Stomach (tissue), 9 donors: ENCODE measurements around the gene FUT8. TPM values are rescaled to one million over a fixed set of nuclear protein-coding genes. Genes with fewer than 3 reads are reported as not detected.
"Not testable (repeated sequence)": the region's sequence is repeated elsewhere in the genome, so short reads cannot be mapped to it uniquely, and the experiment has no call there.

ENCODE experiments used
- DNase-seq, 2 donors: peaks; one replicate each; pipeline versions ENCODE4 v3.0.0 to v3.0.0-alpha.2; 2013 to 2019
- H3K27ac ChIP-seq, 5 donors: fragments of 200-600 bp in 4 of 5; sonication (generic) in 4 of 5; one replicate each; pipeline ENCODE4 v1.5.1; 2013 to 2019; ENCODE audit warnings: mild to moderate bottlenecking in 1 of 5, moderate library complexity in 1 of 5
- H3K27me3 ChIP-seq, 3 donors: fragments of 200-600 bp; sonication (generic); one replicate each; pipeline ENCODE4 v1.5.1; 2017 to 2019; ENCODE audit warnings: mixed run types in 1 of 3
- H3K36me3 ChIP-seq, 4 donors: fragments of 200-600 bp; sonication (generic); 1 replicate in 3 of 4; 2 replicates in 1 of 4; pipeline ENCODE4 v1.5.1; 2016 to 2019
- H3K4me1 ChIP-seq, 4 donors: fragments of 200-600 bp; sonication (generic); one replicate each; pipeline ENCODE4 v1.5.1; 2016 to 2019
- H3K4me3 ChIP-seq, 4 donors: fragments of 200-600 bp; sonication (generic) in 3 of 4; one replicate each; pipeline ENCODE4 v1.5.1; 2016 to 2019; ENCODE audit warnings: mild to moderate bottlenecking in 1 of 4
- H3K9me3 ChIP-seq, 4 donors: fragments of 200-600 bp; sonication (generic); one replicate each; pipeline ENCODE4 v1.5.1; 2016 to 2019
- CTCF ChIP-seq, 7 experiments: fragments of 450-650 bp in 4 of 7; fragments of 200-600 bp in 3 of 7; sonication (generic) in 3 of 7; IDR thresholded peaks; one replicate each; pipeline ENCODE4 v1.5.1; 2016 to 2019; ENCODE audit warnings: antibody characterized with exemption in 7 of 7, control low read depth in 2 of 7, mild to moderate bottlenecking in 1 of 7
- EP300 ChIP-seq: sonication (generic); formaldehyde crosslinking; IDR thresholded peaks from one replicate; pipeline ENCODE4 v1.6.1; 2017; ENCODE audit warnings: antibody characterized with exemption
- POLR2A ChIP-seq, 4 donors: fragments of 450-650 bp; IDR thresholded peaks; one replicate each; pipeline ENCODE4 v1.6.1; 2016; ENCODE audit warnings: antibody characterized with exemption in 4 of 4, control low read depth in 2 of 4, mild to moderate bottlenecking in 1 of 4, moderate library complexity in 1 of 4
- POLR2AphosphoS5 ChIP-seq, 3 donors: sonication (generic); formaldehyde crosslinking; IDR thresholded peaks; one replicate each; pipeline ENCODE4 v1.6.1; 2016; ENCODE audit warnings: antibody characterized with exemption in 3 of 3
- WGBS, 5 donors: extraction: QIAGEN DNeasy Blood & Tissue Kit in 3 of 5; methylation state at CpG; one replicate each; pipeline versions ENCODE4 v1.1.5 to v1.1.7; 2013 to 2018; 5-methylcytosine and 5-hydroxymethylcytosine counted together
- intact Hi-C: fragments of 100-400 bp; cut with DNase I; formaldehyde crosslinking; loops from one replicate; pipeline ENCODE4 v1.15.1; 2023; ENCODE audit warnings: low total_unique reads
- polyA plus RNA-seq, 3 donors: library from polyadenylated mRNA; stranded (reverse); fragments of 200-250 nt; gene quantifications; one replicate each; pipeline ENCODE4 v1.2.3, GENCODE V29; 2013
- total RNA-seq, 5 donors: library from RNA; depleted of rRNA; stranded (reverse); fragments of >200 nt; gene quantifications; one replicate each; pipeline versions ENCODE4 v1.1.0 to v1.2.3, GENCODE V29; 2014 to 2016
- donor health status: healthy with polysubstance abuse.
- donor health status: Bipolar disorder and iron deficiency.
- donor health status: healthy.

FUT8 gene
- total and polyA plus RNA-seq, 8 donors = 17.4 to 175 (median 36.7) TPM

- intact Hi-C loops = no loop called here
- Histone ChIP-seq H3K36me3 (peaks cover 0 to 9% (median 6%) of the 10 kb centered on the region in 4 donors), H3K27ac (peak overlapping the region in 1 of 5 donors; percentile 9), H3K9me3 (peaks cover 0 to 18% (median 9%) of the 10 kb centered on the region in 4 donors), H3K27me3 (no peaks in the 10 kb centered on the region), H3K4me1 (peaks cover 0 to 16% (median 7%) of the 10 kb centered on the region in 4 donors), H3K4me3 (no peak overlapping the region)
- TF ChIP-seq EP300 = no peak
- TF ChIP-seq POLR2AphosphoS5 (IDR thresholded peaks at IDR 0.05) = peak in 1 of 3 donors; percentile 19
- peak; percentile 12 to 42 for DNase-seq
- 23 to 49% (median 42%) methylated on average over 6 of the region's 6 CpGs for WGBS, 5 donors
Observed at GRCh38 chr14:65709576-65709975, 297.0 kb downstream of the FUT8 start.

GRCh38 chr14:65716813-65717212 is 304.3 kb downstream of the FUT8 start:
- H3K4me3 ChIP-seq, H3K27me3 ChIP-seq, DNase-seq, intact Hi-C loops, H3K4me1 ChIP-seq, H3K27ac ChIP-seq: not testable (repeated sequence)
- H3K36me3 ChIP-seq = peaks cover 0 to 15% (median 4%) of the 10 kb centered on the region in 4 donors
- WGBS, 5 donors = 92 to 99% (median 98%) methylated on average over 21 to 35 of the region's 35 CpGs
- H3K9me3 ChIP-seq = peaks cover 0 to 24% (median 12%) of the 10 kb centered on the region in 4 donors

GRCh38 chr14:65717384-65717915 is 304.9 kb downstream of the FUT8 start:
- H3K27ac ChIP-seq, H3K4me3 ChIP-seq, H3K27me3 ChIP-seq, intact Hi-C loops, H3K4me1 ChIP-seq, DNase-seq: not testable (repeated sequence)
- H3K36me3 ChIP-seq = peaks cover 0 to 21% (median 10%) of the 10 kb centered on the region in 4 donors
- H3K9me3 ChIP-seq = peaks cover 0 to 24% (median 12%) of the 10 kb centered on the region in 4 donors
- 93 to 99% (median 97%) methylated on average over 15 to 29 of the region's 29 CpGs for WGBS, 5 donors

- 95 to 100% (median 97%) methylated on average over 1 of the region's 1 CpG for WGBS, 5 donors
- Histone ChIP-seq H3K36me3 (peaks cover 0 to 32% (median 22%) of the 10 kb centered on the region in 4 donors), H3K27ac (no peak overlapping the region), H3K4me1 (no peaks in the 10 kb centered on the region), H3K4me3 (no peak overlapping the region), H3K27me3 (no peaks in the 10 kb centered on the region), H3K9me3 (peaks cover 0 to 24% (median 11%) of the 10 kb centered on the region in 4 donors)
- TF ChIP-seq POLR2A (IDR thresholded peaks at IDR 0.05) (no peak), POLR2AphosphoS5 (IDR thresholded peaks at IDR 0.05) (no peak), EP300 (no peak)
- no peak for DNase-seq
- intact Hi-C loops = no loop called here
Observed at GRCh38 chr14:65718629-65719028, 306.1 kb downstream of the FUT8 start.

GRCh38 chr14:65720171-65720570 is 307.6 kb downstream of the FUT8 start:
- no peak for DNase-seq
- Histone ChIP-seq H3K9me3 (peaks cover 0 to 14% (median 7%) of the 10 kb centered on the region in 4 donors), H3K4me3 (no peak overlapping the region), H3K27ac (no peak overlapping the region), H3K4me1 (no peaks in the 10 kb centered on the region), H3K27me3 (no peaks in the 10 kb centered on the region), H3K36me3 (peaks cover 0 to 42% (median 36%) of the 10 kb centered on the region in 4 donors)
- intact Hi-C loops = no loop called here
- TF ChIP-seq EP300 = no peak
- TF ChIP-seq POLR2AphosphoS5 (IDR thresholded peaks at IDR 0.05) = no peak
- TF ChIP-seq POLR2A (IDR thresholded peaks at IDR 0.05) = no peak
- no peak for TF ChIP-seq CTCF (IDR thresholded peaks at IDR 0.05)
- WGBS, 5 donors = 95 to 100% (median 100%) methylated on average over 1 of the region's 1 CpG

GRCh38 chr14:65720743-65721142 is 308.2 kb downstream of the FUT8 start:
- intact Hi-C loops = no loop called here
- TF ChIP-seq POLR2AphosphoS5 (IDR thresholded peaks at IDR 0.05) (no peak), POLR2A (IDR thresholded peaks at IDR 0.05) (no peak), EP300 (no peak), CTCF (IDR thresholded peaks at IDR 0.05) (no peak)
- no peak overlapping the region for H3K27ac ChIP-seq
- H3K4me1 ChIP-seq = no peaks in the 10 kb centered on the region
- peaks cover 0 to 48% (median 42%) of the 10 kb centered on the region in 4 donors for H3K36me3 ChIP-seq
- H3K4me3 ChIP-seq = no peak overlapping the region
- no peak for DNase-seq
- peaks cover 0 to 14% (median 7%) of the 10 kb centered on the region in 4 donors for H3K9me3 ChIP-seq
- WGBS, 5 donors = 91 to 99% (median 97%) methylated on average over 4 to 5 of the region's 5 CpGs
- H3K27me3 ChIP-seq = no peaks in the 10 kb centered on the region
